ENCODE results near the gene PPP1R26.

The PPP1R26 gene

DNA sequence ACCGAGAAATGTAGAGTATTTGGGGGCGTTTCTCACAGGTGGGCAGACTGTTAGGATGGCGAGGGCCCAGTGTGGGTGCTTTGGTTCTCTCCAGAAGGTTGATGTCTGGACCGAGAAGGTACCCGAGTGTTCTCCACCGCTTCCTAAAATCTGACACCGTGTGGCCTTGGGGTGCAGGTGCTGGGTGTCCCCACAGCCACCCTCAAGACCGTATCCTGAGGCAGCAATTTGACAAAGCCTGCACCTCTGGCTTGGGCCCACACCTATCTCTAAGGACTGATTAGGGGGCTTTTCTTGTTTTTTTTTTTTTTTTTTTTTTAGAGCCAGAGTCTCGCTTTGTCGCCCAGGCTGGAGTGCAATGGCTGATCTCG lies 1.3 kb downstream of the PPP1R26 start:
- H3K9ac ChIP-seq (ENCODE audit: low read depth, low read length): no peak overlapping the region

DNA sequence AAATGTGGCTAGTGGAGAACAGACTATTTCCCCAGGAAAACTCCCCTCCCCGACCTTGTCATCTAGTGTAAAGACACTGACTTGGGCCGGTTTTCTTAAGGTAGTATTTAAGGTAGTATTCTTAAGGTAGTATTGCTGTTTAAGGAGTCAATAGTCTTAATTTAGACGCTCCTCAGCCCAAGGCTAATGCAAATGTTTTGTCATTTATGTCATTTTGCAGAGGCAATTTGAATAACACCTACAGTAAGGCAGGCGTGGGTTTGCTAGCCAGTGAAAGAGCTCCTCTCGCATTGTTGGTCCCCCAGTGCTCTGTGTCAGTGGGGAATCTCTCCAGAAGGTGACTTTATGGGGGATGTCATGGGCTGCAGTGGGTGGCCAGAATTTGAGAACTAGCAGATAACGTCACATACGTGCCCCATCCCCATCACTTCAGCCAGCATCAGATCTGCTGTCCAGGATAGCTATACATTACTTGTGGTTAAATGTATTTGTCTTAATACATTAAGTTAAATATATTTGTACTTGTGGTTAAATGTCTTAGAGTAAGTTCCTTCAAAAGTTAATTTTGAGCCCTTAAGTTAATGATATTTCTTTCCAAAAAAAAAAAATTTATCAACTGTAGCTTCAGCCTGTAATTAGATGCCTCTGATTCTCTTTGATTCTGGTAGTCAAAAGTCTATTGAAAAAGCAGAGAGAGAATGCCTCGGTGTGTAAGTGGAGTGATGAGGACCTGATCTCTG lies 2.6 kb downstream of the PPP1R26 start:
- no peak overlapping the region for H3K27ac ChIP-seq (ENCODE audit: low read length)
- H3K36me3 ChIP-seq (ENCODE audit: insufficient read depth, low read length): no peaks in the 10 kb centered on the region
- no peaks in the 10 kb centered on the region for H3K27me3 ChIP-seq (ENCODE audit: insufficient read depth, low read length, poor library complexity)
- H3K4me1 ChIP-seq (ENCODE audit: insufficient read depth, low read length): no peaks in the 10 kb centered on the region
- no peak overlapping the region for H3K9ac ChIP-seq (ENCODE audit: low read depth, low read length)
- no peak overlapping the region for H3K4me3 ChIP-seq (ENCODE audit: low read depth in 1 of 2, low read length in 2 of 2)
- no peaks in the 10 kb centered on the region for H4K20me1 ChIP-seq (ENCODE audit: insufficient read depth, low read length)
- TF ChIP-seq, protein P1, sequence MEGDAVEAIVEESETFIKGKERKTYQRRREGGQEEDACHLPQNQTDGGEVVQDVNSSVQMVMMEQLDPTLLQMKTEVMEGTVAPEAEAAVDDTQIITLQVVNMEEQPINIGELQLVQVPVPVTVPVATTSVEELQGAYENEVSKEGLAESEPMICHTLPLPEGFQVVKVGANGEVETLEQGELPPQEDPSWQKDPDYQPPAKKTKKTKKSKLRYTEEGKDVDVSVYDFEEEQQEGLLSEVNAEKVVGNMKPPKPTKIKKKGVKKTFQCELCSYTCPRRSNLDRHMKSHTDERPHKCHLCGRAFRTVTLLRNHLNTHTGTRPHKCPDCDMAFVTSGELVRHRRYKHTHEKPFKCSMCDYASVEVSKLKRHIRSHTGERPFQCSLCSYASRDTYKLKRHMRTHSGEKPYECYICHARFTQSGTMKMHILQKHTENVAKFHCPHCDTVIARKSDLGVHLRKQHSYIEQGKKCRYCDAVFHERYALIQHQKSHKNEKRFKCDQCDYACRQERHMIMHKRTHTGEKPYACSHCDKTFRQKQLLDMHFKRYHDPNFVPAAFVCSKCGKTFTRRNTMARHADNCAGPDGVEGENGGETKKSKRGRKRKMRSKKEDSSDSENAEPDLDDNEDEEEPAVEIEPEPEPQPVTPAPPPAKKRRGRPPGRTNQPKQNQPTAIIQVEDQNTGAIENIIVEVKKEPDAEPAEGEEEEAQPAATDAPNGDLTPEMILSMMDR (IDR thresholded peaks at IDR 0.05; ENCODE audit: borderline replicate concordance, extremely low read depth, low read length, poor library complexity, severe bottlenecking): no peak
- no peak for TF ChIP-seq EZH2 (IDR thresholded peaks at IDR 0.05; ENCODE audit: borderline replicate concordance, low read depth, low read length, severe bottlenecking)
- H2AFZ ChIP-seq (ENCODE audit: low read depth, low read length): no peak overlapping the region
- no peaks in the 10 kb centered on the region for H3K79me2 ChIP-seq (ENCODE audit: insufficient read depth, low read length)
- H3K9me3 ChIP-seq (ENCODE audit: insufficient read depth, low read length, severe bottlenecking): no peaks in the 10 kb centered on the region
- H3K4me2 ChIP-seq (ENCODE audit: insufficient read depth, low read length): no peak overlapping the region
- DNase-seq (no peak), ATAC-seq (ENCODE audit: insufficient read depth, low read depth) (no peak)

More for the DNA sequence above, 1.3 kb downstream of the PPP1R26 start:
- Histone ChIP-seq H3K9me3 (ENCODE audit: insufficient read depth, low read length, severe bottlenecking) (no peaks in the 10 kb centered on the region), H3K36me3 (ENCODE audit: insufficient read depth, low read length) (no peaks in the 10 kb centered on the region), H3K4me3 (ENCODE audit: low read depth in 1 of 2, low read length in 2 of 2) (no peak overlapping the region), H3K4me2 (ENCODE audit: insufficient read depth, low read length) (no peak overlapping the region), H3K27me3 (ENCODE audit: insufficient read depth, low read length, poor library complexity) (no peaks in the 10 kb centered on the region), H3K4me1 (ENCODE audit: insufficient read depth, low read length) (no peaks in the 10 kb centered on the region), H2AFZ (ENCODE audit: low read depth, low read length) (no peak overlapping the region), H4K20me1 (ENCODE audit: insufficient read depth, low read length) (no peaks in the 10 kb centered on the region), H3K27ac (ENCODE audit: low read length) (no peak overlapping the region), H3K79me2 (ENCODE audit: insufficient read depth, low read length) (no peaks in the 10 kb centered on the region)
- no peak for DNase-seq
- TF ChIP-seq EZH2 (IDR thresholded peaks at IDR 0.05; ENCODE audit: borderline replicate concordance, low read depth, low read length, severe bottlenecking): no peak
- TF ChIP-seq, protein P1 (IDR thresholded peaks at IDR 0.05; ENCODE audit: borderline replicate concordance, extremely low read depth, low read length, poor library complexity, severe bottlenecking): no peak
- no peak for ATAC-seq (ENCODE audit: insufficient read depth, low read depth)

DNA sequence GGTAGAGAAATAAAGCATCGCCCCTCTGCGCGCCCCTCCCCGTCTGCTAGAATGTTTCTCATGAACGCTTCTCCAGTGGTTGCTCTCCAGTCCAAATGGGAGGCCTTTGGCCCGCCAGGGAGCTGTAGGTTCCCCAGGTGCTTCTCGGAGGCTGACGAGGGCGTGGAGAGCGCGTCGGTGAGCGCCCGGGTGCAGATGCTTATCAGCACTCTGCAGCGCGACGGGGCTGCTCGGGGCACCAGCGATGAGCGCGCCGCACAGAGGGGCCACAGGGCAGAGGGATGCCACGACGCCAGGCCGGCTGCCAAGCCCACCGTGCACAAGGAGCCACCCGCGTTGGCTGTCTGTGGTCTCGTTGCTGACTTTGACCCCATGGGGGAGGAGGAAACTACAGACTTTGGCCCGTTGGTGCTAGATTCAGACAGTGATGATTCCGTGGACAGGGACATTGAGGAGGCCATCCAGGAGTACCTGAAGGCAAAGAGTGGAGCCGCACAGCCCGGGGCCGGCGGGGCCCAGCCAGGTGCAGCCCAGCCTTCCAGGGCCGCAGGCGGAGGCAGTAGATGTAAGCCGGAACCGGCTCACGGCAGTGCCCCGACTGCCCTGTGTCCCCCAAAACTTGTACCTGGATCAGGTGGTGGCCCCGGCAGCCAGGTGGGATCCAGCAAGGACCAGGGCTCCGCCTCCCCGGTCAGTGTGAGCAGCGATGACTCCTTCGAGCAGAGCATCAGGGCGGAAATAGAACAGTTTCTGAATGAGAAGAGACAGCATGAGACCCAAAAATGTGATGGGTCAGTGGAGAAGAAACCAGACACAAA lies 5.1 kb downstream of the PPP1R26 start:
- Histone ChIP-seq H2AFZ (ENCODE audit: low read depth, low read length) (no peak overlapping the region), H3K36me3 (ENCODE audit: insufficient read depth, low read length) (no peaks in the 10 kb centered on the region), H3K4me2 (ENCODE audit: insufficient read depth, low read length) (no peak overlapping the region)

More for the DNA sequence above, 5.1 kb downstream of the PPP1R26 start:
- Histone ChIP-seq H3K4me1 (ENCODE audit: insufficient read depth, low read length) (no peaks in the 10 kb centered on the region), H3K79me2 (ENCODE audit: insufficient read depth, low read length) (no peaks in the 10 kb centered on the region), H4K20me1 (ENCODE audit: insufficient read depth, low read length) (no peaks in the 10 kb centered on the region), H3K9me3 (ENCODE audit: insufficient read depth, low read length, severe bottlenecking) (no peaks in the 10 kb centered on the region), H3K27me3 (ENCODE audit: insufficient read depth, low read length, poor library complexity) (no peaks in the 10 kb centered on the region), H3K9ac (ENCODE audit: low read depth, low read length) (no peak overlapping the region), H3K27ac (ENCODE audit: low read length) (no peak overlapping the region), H3K4me3 (ENCODE audit: low read depth in 1 of 2, low read length in 2 of 2) (no peak overlapping the region)
- no peak for TF ChIP-seq EZH2 (IDR thresholded peaks at IDR 0.05; ENCODE audit: borderline replicate concordance, low read depth, low read length, severe bottlenecking)
- TF ChIP-seq, protein P1 (IDR thresholded peaks at IDR 0.05; ENCODE audit: borderline replicate concordance, extremely low read depth, low read length, poor library complexity, severe bottlenecking): no peak
- ATAC-seq (ENCODE audit: insufficient read depth, low read depth) (no peak), DNase-seq (no peak)
